GM23248 (cell line): ENCODE data around the gene LRRC31.

Experiments
- EZH2 ChIP-seq: fragments of 200-600 bp; sonication (generic); IDR thresholded peaks from 2 replicates; pipeline ENCODE4 v1.6.1; 2018; ENCODE audit warnings: antibody characterized with exemption, mild to moderate bottlenecking; ENCODE audit not compliant: insufficient read depth, poor library complexity, severe bottlenecking
- EZH2phosphoT487 ChIP-seq: fragments of 200-600 bp; sonication (generic); IDR thresholded peaks from 2 replicates; pipeline ENCODE4 v1.6.1; 2018; ENCODE audit warnings: antibody characterized with exemption, moderate library complexity, mild to moderate bottlenecking, low read depth; ENCODE audit not compliant: insufficient read depth

DNA sequence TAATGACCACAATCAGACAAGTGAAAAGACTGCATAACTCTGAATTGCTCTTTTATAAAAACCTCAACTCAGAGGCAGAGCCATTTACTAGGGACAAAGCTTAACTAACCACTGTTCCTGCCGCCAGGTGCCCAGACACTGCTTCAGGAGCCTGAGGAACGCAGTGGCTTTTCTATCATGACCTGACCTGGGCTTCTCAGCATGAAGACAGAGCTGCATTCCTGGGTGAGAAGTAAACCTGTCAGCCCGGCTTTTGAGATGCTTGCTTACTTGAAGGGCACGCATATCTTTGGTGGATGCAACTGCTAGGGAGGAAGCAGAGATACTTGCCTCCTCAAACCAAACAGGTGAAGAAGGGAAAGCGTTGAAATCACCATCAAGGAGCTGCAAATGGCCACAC is 7.9 kb downstream of the LRRC31 start:
- TF ChIP-seq EZH2: no peak
- TF ChIP-seq EZH2phosphoT487: no peak
